Measurements from ENCODE around the gene TCL1B. TPM values are rescaled to one million over a fixed set of nuclear protein-coding genes. Genes with fewer than 3 reads are reported as not detected.
"Not testable (repeated sequence)": the region's sequence is repeated elsewhere in the genome, so short reads cannot be mapped to it uniquely, and the experiment has no call there.

The TCL1B gene
- total RNA-seq, 1 experiment from 2014 or later, result 3.6 TPM

GRCh38 chr14:95665530-95665929 is 20.7 kb upstream of the TCL1B start:
- not testable (repeated sequence) for H3K79me2 ChIP-seq (ENCODE audit: insufficient read depth, low read length); H3K79me1 ChIP-seq (ENCODE audit: insufficient read depth, low read depth, low read length, poor library complexity, severe bottlenecking)

More at GRCh38 chr14:95665530-95665929, 20.7 kb upstream of the TCL1B start:
- not testable (repeated sequence) for H2AK5ac ChIP-seq (ENCODE audit: insufficient read length, low read length); H4K91ac ChIP-seq (ENCODE audit: insufficient read length, low read depth, low read length); H3K27ac Mint-ChIP-seq; H2BK120ac ChIP-seq (ENCODE audit: low read depth, low read length, poor library complexity, severe bottlenecking); H3K4me2 ChIP-seq (ENCODE audit: insufficient read depth, insufficient read length, low read length); H3K27me3 ChIP-seq (ENCODE audit: insufficient read depth, low read length); H3K4me1 ChIP-seq (ENCODE audit: insufficient read depth, low read length); H3K36me3 Mint-ChIP-seq (ENCODE audit: insufficient read depth in 1 of 3, low read depth in 3 of 3); H4K8ac ChIP-seq (replicated peaks; ENCODE audit: insufficient read length, low read depth, low read length); H3K9me3 Mint-ChIP-seq; H3T11ph ChIP-seq (ENCODE audit: low read length); H3K18ac ChIP-seq (ENCODE audit: insufficient read length, low read depth, low read length); H2AFZ ChIP-seq (ENCODE audit: low read length); H2BK5ac ChIP-seq (ENCODE audit: insufficient read length, low read length); H2BK12ac ChIP-seq (ENCODE audit: insufficient read length, low read depth, low read length); H2BK15ac ChIP-seq (ENCODE audit: low read depth, low read length); H3K14ac ChIP-seq (ENCODE audit: insufficient read depth, low read length); H3K4me3 Mint-ChIP-seq; H3K27ac ChIP-seq (ENCODE audit: insufficient read length, low read depth, low read length); H3K4ac ChIP-seq (ENCODE audit: low read depth, low read length); H3K23ac ChIP-seq (ENCODE audit: insufficient read length, low read depth, low read length); H4K5ac ChIP-seq (ENCODE audit: insufficient read length, low read depth, low read length); H3K23me2 ChIP-seq (ENCODE audit: insufficient read length, low read depth, low read length, poor library complexity, severe bottlenecking); H3K56ac ChIP-seq (ENCODE audit: insufficient read length, low read depth, low read length); H3K9me3 ChIP-seq (ENCODE audit: control insufficient read depth, low read depth, low read length); H2BK20ac ChIP-seq (ENCODE audit: low read depth, low read length, poor library complexity, severe bottlenecking); H4K20me1 ChIP-seq (ENCODE audit: control insufficient read depth, insufficient read depth, insufficient read length); H3K9ac ChIP-seq (ENCODE audit: extremely low read depth, insufficient read length, low read length)
- peak; percentile 52 for DNase-seq
- WGBS (ENCODE audit: extremely low coverage, insufficient read length, low lambda C conversion rate), result no CpG with 5 or more reads among the region's 8 CpGs
- peak; percentile 37; the same call in 2 of the 3 replicates for TF ChIP-seq CTCF (conservative IDR thresholded peaks at IDR 0.05)
- H3K4me1 Mint-ChIP-seq, result peaks cover 28 to 44% of the 10 kb centered on the region in 2 experiments
- H3K27me3 Mint-ChIP-seq (ENCODE audit: low read depth), result peaks cover 82% of the 10 kb centered on the region
